ENCODE data around the gene CAMTA1.

Gene CAMTA1

DNA sequence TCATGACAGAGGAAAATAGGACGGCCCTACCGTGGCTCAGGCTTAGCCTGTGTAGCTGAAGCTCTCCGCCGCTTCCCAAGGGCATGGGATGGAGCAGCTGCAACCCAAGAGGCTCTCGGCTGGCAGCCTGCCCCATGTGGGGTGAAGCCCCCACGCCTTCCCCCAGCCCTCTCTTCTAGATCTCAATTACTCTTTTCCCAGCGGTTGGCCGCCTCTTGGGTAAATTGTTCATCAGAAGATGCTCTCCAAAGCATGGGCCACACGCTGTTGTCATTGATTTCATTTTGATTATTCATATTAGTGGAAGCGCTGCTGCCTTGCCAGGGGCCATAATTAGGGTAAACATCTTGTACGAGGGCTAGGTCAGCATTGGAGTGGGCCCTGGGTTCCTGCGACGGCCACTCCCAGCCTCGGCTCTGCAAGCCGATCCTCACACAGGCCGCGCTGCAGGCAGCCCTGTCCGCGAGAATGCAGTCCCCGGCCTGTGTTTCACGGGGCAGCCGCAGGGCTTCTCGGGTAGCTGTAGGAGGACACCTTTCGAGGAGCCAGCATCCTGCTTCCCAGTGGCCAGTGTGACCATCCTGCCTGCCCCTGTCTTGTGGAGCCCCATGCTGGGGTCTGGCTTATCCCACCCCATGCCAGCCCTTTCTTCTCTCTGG is 871.4 kb downstream of the CAMTA1 start:
- no peak for DNase-seq (ENCODE audit: low spot score)

DNA sequence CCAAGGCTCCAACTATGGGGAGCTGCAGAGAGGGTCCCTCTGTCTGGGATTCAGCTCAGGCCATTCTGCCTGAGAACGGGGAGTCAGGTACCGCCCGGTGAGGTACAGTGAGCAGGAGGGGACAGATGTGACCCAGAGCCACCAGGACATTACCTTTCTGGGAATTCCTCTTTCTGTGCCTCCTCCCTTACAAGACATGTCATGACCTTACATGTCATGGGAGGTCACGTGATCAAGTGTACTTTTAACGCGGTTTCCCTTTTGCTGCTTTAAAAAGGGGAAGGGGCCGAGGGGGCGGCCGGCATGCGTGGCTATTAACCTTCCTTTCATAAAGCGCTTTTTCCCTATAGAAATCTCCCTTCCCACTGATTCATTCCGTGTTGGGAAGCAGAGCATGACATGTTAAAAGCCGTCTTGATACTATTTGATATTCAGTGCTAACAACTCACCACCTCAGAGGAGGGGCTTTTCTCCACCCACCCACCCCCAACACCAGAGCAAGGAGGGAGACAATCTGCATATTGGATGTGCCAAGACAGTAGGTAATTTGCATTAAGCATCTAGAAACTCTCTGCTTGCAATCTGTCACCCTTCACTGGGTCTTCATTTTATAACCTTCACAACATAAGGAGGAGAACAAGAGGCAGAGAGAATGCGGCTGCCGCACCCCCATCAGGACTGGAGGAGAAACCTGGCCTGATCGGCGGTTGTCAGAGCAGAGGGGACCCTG is 872.2 kb downstream of the CAMTA1 start:
- no peak for DNase-seq (ENCODE audit: low spot score)

DNA sequence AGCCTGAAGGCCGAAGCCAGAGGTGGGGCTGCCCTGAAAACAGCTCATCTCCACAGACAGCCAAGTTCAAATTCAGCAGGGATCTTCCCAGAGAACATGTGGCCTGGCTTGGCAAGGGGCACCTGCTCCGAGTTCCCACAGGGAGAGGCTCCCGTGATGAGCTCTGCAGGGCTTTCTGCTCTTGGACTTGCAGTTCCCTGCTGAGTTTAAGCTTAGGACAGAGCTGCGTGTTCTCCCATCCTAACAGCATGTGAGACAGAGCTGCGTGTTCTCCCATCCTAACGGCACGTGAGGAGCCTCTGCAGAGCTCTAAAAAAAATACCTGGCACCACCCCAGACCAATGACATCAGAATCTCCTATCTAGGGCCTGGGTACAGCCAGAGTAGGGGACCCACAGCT is 872.8 kb downstream of the CAMTA1 start:
- DNase-seq (ENCODE audit: low spot score): no peak

DNA sequence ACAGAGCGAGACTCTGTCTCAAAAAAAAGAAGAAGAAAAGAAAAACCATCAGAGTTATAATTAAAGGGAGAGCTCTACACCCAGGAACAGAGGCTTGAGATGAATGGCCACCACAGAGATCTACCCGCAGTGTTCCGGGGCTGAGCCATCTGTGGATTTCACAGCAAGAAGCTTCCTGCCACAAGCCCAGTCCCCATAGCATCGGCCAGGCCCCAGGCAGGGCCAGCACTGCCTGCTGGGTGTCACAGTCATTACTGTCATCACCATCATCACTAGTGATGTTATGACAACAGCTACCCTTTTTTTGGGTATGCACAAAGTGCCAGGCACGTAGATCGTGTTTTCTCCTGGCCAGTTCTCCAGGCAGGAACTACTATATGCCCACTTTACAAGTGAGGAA is 874.3 kb downstream of the CAMTA1 start:
- no peak for DNase-seq (ENCODE audit: low spot score)

DNA sequence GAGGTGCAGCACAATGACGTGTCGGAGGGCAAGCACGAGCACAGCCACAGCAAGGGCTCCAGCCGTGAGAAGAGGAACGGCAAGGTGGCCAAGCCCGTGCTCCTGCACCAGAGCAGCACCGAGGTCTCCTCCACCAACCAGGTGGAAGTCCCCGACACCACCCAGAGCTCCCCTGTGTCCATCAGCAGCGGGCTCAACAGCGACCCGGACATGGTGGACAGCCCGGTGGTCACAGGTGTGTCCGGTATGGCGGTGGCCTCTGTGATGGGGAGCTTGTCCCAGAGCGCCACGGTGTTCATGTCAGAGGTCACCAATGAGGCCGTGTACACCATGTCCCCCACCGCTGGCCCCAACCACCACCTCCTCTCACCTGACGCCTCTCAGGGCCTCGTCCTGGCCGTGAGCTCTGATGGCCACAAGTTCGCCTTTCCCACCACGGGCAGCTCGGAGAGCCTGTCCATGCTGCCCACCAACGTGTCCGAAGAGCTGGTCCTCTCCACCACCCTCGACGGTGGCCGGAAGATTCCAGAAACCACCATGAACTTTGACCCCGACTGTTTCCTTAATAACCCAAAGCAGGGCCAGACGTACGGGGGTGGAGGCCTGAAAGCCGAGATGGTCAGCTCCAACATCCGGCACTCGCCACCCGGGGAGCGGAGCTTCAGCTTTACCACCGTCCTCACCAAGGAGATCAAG is 878.3 kb downstream of the CAMTA1 start:
- DNase-seq (ENCODE audit: low spot score): no peak

DNA sequence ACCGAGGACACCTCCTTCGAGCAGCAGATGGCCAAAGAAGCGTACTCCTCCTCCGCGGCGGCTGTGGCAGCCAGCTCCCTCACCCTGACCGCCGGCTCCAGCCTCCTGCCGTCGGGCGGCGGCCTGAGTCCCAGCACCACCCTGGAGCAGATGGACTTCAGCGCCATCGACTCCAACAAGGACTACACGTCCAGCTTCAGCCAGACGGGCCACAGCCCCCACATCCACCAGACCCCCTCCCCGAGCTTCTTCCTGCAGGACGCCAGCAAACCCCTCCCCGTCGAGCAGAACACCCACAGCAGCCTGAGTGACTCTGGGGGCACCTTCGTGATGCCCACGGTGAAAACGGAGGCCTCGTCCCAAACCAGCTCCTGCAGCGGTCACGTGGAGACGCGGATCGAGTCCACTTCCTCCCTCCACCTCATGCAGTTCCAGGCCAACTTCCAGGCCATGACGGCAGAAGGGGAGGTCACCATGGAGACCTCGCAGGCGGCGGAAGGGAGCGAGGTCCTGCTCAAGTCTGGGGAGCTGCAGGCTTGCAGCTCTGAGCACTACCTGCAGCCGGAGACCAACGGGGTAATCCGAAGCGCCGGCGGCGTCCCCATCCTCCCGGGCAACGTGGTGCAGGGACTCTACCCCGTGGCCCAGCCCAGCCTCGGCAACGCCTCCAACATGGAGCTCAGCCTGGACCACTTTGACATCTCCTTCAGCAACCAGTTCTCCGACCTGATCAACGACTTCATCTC is 879.1 kb downstream of the CAMTA1 start:
- no peak for DNase-seq (ENCODE audit: low spot score)

DNA sequence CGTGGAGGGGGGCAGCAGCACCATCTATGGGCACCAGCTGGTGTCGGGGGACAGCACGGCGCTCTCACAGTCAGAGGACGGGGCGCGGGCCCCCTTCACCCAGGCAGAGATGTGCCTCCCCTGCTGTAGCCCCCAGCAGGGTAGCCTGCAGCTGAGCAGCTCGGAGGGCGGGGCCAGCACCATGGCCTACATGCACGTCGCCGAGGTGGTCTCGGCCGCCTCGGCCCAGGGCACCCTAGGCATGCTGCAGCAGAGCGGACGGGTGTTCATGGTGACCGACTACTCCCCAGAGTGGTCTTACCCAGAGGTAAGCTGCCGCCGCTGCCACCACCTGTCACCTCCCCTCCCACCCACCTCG is 879.6 kb downstream of the CAMTA1 start:
- no peak for DNase-seq (ENCODE audit: low spot score)

DNA sequence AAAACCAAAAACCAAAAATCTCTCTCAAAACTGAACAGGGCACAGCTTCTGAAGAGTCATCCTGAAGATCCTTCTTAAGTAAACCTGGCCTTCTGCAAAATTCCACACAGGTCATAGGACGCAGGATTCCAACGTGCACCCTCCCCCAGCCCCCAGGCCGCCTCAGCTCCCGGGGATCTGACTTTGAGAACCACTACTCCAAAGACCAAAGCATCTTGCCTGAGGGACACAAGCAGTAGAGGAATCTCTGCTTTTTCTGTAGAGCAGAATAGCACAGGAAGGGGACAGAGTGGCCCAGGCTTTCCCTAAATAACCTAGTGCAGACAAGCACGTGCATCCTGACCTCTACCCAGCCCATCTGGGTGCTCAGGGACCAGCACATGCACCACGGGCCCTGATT is 881.0 kb downstream of the CAMTA1 start:
- no peak for DNase-seq (ENCODE audit: low spot score)

DNA sequence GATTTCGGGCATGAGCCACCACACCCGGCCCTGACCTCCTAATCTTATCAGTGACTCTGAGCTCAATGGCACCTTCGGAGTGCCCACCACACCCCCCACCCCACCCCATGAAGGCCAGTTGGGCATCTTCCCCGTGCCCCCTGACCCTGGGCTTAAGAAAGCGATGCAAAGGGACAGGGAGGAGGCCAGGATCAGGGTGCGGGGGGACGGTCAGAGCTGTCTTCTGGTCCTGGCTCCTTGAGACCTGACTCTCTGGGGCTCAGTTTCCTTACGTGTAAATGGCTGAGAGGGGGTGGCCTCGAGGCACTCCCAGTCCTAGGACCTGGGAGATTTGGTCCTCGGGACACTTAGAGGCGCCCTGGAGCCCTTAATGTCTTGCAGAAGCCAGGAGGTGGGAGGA is 881.9 kb downstream of the CAMTA1 start:
- no peak for DNase-seq (ENCODE audit: low spot score)

DNA sequence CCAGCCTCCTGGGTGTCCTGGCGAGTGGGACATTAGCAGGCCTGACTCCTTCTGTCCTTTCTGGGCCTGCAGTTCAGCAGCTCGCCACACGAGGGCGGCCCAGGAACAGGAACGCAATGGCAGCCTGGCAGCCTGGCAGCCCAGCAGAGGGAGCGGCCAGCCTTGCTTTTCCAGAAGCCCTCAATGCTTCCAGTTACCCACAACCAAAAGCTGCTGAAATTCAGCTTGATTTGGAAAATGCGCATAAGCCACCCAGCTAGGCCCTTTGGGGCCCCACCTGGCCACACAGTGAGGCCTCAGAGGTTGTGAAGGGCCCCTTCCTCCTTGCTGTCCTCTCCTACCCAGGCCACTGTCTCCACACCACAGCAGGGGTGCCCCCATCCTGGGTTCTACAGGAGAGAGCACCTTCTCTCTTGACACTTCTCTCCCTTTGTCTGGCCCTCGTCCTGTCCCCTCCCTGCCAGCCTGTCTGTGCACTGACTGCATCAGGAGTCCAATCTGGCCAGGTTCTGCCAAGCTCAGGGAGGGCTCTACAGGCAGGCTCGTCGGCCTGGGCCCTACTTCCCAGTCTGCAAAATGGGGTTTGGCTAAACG is 882.5 kb downstream of the CAMTA1 start:
- DNase-seq (ENCODE audit: low spot score): peak; percentile 88

DNA sequence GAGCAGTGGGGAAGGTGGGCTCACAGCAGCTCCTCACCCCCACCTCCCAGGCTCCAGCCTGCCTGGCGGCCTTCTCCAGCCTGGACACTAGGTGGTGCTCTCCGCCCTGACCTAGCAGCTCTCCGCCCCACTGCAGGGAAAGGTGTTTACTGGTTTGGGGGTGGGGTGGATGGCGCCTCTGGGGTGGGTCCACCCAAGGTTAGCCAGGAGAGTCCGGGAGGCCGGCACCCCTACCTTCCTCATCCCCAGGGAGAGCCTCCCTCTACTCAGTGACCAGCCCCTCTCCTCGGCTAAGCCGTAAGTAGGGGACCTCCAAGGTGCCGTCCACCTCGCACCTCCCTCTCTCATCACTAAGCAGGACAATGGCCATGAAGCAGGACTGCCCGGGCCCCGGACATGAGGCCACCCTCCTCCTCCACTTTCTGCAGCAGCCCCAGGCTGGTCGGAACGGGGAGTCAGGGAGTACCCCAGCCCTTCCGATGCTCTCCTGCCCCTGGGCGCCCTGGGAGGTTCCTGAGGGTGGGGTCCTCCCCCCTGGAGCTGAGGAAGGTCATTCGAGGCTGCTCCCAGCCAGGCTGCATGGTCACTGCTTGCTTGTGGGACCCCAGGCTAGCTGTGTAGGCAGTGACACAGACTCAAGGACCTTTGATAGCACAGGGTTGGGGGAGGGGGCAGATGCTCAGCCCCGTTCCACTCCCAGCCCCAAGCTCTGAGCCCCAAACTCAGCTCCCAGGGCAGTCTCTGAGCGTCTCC is 884.5 kb downstream of the CAMTA1 start:
- DNase-seq (ENCODE audit: low spot score): peak; percentile 86

DNA sequence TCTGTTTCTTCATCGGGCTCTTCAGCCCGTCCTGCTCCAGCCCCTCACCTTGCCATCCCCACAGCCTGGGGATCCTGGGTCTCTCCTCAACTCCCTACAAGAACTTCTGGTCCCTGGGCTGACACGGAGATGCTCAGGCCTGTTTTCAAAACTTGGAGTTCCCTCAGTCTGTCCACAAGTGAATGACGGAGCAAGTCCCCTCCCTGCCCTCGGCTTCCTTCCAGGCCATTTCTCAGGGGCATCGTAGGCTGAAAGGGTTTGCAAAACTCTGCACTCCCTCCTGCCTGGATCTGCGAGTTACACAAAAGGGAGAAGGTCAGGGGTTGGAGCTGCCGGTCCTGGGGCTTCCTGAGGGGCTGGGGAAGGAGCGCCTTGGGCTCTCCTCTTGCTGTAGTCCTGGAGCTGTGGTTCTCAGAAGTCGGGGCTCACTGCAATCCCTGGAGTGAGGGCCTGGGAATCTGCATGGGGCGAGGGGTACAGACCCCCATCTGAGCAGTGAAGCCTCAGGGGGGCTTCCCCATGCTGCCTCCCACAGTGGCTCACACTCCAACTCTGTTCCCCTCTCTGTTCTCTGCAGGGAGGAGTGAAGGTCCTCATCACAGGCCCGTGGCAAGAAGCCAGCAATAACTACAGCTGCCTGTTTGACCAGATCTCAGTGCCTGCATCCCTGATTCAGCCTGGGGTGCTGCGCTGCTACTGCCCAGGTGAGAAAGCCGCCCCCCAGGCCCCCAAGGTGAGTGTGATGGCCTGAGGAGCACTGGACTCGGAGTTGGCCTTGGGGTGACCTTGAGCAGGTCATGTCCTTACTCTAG is 885.3 kb downstream of the CAMTA1 start:
- DNase-seq (ENCODE audit: low spot score): no peak

DNA sequence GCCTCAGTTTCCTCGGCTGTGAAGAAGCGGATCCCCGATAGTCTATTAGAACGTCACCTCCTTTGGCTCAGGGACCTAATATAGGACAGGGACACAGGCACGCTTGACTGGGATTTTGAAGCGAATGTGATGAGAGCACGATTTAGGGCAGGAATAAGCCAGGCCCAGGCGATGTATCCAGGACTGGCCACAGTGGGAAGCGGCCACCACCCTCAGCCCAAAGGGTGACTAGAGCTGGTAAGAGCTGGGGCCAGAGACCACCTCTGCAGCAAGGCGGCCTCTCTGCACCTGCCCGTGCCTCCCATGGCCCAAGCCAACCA is 885.9 kb downstream of the CAMTA1 start:
- DNase-seq (ENCODE audit: low spot score): no peak

DNA sequence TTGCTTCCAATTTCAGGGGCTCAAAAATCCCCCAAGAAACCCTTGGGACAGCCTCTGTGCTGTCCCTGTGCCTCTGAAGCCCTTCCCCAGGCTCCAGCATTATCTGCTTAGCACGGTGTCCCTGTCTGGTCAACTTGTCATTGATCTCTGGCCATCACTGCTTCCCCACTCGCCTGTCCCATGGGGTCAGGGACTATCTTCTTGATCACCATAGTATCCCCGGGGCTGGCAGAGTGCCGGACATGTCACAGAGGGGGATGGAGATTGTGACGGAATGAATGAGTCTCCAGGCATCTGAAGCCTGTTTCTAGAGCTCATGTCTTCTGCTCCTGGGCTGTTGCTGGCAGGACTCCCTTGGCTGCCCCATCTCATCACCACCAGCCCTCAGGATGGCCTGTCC is 886.4 kb downstream of the CAMTA1 start:
- DNase-seq (ENCODE audit: low spot score): no peak

DNA sequence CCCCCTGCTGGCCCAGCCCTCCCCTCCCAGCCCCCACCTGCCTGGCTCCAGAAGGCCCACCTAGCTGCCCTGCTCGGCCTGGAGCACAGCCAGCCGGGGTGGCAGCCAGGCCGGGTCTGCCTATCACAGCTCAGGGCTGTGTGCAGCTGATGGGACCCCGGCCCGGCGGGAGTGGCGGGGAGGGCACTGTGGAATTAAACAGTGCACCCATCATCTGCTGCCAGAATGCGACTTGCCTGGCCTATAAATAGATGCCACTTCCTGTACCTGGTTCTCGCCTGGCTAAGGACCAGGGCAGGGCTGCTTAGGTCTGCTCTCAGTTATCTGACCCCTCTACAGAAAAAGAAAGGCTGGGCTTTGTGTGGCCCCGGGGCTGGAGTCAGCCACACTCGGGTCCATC is 887.6 kb downstream of the CAMTA1 start:
- no peak for DNase-seq (ENCODE audit: low spot score)

DNA sequence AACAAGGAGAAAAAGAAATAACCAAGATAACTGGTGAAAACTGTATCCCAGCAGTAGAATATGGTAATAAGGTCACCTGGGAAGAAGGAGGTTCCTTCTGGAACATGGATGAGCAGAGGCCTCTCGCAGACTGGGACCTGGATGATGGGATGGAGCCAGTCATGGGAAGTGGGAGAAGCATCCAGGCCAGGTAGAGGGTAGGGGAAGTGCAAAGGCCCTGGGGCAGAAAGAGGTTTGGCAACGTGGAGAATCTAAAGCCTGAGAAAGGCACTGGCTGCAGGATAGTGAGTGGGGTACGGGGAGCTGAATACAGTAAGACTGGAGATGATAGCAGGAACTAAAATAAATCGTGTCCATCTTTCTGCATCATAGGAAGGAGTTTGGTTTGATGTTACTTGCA is 889.7 kb downstream of the CAMTA1 start:
- DNase-seq (ENCODE audit: low spot score): no peak

DNA sequence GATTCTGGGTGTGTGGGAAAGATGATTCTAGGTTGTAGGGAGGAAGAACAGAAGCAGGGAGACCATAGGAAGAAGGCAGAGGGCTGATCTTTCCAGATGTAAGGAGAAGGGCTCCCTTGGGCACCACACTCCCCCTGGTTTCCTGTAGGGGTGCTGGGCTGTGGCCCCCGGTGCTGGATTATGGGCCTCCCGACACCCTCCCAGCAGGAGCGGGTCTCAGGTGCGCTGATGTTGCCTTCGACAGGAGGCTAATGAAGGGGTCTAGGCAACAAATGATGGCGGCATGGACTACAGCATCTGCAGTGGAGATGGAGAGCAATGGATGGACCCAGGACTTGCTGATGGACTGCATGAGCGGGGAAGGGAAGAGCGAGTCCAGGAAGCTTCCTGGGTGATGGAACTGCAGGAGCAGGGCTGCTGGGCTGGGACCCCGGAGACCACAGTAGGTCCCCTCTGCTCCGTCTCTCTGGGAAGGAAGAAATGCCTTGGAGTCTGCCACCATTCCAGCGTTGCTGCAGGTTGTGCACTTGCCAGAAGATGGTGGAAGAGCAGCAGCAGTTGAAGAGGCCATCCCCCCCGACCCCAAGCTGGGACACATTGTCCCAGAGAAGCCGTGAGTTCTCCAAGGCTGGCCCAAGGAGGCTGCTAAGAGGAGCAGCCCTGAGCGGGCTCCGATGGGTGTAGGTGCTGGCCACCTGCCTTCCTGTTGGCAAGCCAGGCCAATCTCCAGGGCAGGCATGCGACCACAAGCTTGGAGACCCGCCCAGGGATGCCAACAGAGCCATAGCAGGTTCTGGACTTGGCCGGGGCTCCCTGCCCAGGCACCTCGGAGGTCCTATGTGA is 890.4 kb downstream of the CAMTA1 start:
- DNase-seq (ENCODE audit: low spot score): no peak

DNA sequence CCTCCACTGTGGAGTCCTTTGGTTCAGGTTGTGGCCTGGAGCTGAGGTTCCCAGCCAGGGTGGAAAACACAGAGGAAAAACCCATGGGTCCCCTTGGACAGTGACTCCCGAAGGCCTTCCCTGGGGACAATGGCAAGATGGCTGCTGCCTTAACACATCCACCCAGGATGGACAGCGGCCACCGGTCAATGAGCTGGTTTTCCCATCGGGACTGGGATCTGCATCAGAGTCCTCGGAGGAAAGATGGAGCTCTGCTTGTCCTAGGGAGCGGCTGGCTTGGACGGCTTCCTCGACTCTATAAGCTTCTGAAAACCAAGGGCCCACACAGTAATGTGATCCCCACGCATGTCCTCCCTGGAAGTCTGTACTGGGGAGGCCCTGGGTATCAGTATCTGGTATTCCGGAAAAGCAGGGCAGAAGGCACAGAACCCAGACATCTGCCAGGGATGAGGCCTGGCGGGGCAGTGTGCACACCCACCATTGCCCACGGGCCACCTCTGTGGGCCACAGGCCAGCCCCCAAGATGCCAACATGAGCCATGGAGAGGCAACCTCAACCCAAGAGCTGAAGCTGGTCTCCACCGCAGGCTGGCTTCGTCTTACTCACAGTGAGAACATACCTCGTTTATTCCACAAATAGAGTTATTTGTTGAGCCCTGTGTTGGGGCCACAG is 891.2 kb downstream of the CAMTA1 start:
- DNase-seq (ENCODE audit: low spot score): no peak

DNA sequence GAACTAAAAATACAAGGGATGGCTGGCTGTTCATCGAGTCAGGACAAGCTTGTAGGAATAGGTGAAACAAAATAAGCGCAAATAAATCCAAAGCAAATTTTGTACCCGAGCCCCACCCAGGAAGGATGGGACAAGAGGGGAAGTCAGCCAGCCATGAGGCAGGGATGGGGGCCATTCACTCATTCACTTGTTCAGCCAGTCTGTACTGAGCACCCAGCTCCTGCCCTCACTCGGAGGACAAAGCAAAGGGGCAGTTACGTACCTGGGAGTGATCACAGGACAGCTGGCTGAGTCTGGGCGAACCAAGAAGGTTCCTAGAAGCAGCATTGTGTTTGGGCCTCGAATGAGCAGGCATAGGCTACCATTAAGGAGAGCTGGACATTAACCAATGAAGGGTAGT is 891.9 kb downstream of the CAMTA1 start:
- DNase-seq (ENCODE audit: low spot score): no peak
